Kidney (tissue), 14 donors: ENCODE data around the gene KRTAP4-16. TPM values are rescaled to one million over a fixed set of nuclear protein-coding genes. Genes with fewer than 3 reads are reported as not detected.
A peak's percentile ranks its signal among the peaks of the same experiment; 100 is the strongest.

Experiments used
- DNase-seq, 5 donors: peaks; one replicate each; pipeline ENCODE4 v3.0.0-alpha.2; 2013 to 2020
- FAIRE-seq: peaks from 2 replicates; lab custom pipeline; 2012; peaks lifted over from hg19 to GRCh38; lab: Jason Lieb, UNC
- H3K27ac ChIP-seq, 2 donors: one replicate each; pipeline ENCODE4 v1.7.0; 2013; ENCODE audit warnings: low read depth in 2 of 2, low read length in 2 of 2, inconsistent platforms in 1 of 2
- H3K27me3 ChIP-seq: one replicate; pipeline ENCODE4 v1.7.1; 2013; ENCODE audit warnings: low read length, inconsistent platforms; ENCODE audit not compliant: control insufficient read depth, insufficient read depth
- H3K36me3 ChIP-seq, 3 donors: one replicate each; pipeline versions ENCODE4 v1.7.0 to v1.7.1; 2013; ENCODE audit warnings: low read length in 3 of 3, control low read depth in 1 of 3, inconsistent platforms in 1 of 3; ENCODE audit not compliant: insufficient read depth in 3 of 3, control insufficient read depth in 2 of 3
- H3K4me1 ChIP-seq, 3 donors: one replicate each; pipeline versions ENCODE4 v1.7.0 to v1.7.1; 2013; ENCODE audit warnings: low read length in 3 of 3, inconsistent platforms in 1 of 3, low read depth in 1 of 3; ENCODE audit not compliant: control insufficient read depth in 2 of 3, insufficient read depth in 2 of 3
- H3K4me3 ChIP-seq, 3 donors: one replicate each; pipeline versions ENCODE4 v1.7.0 to v1.8.1; 2013; ENCODE audit warnings: low read length in 3 of 3, control low read depth in 1 of 3, inconsistent platforms in 1 of 3
- H3K9ac ChIP-seq, 3 donors: one replicate each; pipeline versions ENCODE4 v1.7.0 to v1.7.1; 2013; ENCODE audit warnings: low read length in 3 of 3, control low read depth in 1 of 3, inconsistent platforms in 1 of 3
- H3K9me3 ChIP-seq, 3 donors: one replicate each; pipeline versions ENCODE4 v1.7.0 to v1.7.1; 2013; ENCODE audit warnings: low read length in 3 of 3, control low read depth in 1 of 3, inconsistent platforms in 1 of 3; ENCODE audit not compliant: control insufficient read depth in 2 of 3, insufficient read depth in 1 of 3
- CTCF ChIP-seq: IDR thresholded peaks from 3 replicates; pipeline ENCODE4 v1.5.1; 2012; ENCODE audit warnings: mild to moderate bottlenecking, moderate library complexity, borderline replicate concordance; ENCODE audit not compliant: insufficient read depth; ENCODE audit errors: extremely low read depth
- intact Hi-C: fragments of 100-400 bp; cut with DNase I; formaldehyde crosslinking; loops from one replicate; pipeline ENCODE4 v1.11.1; 2022
- polyA plus RNA-seq: library from polyadenylated mRNA; stranded (reverse); fragments of 350-450 nt; fragmentation: Illumina TruSeq; extraction: RNeasy Lipid Tissue Mini Kit (QIAGEN cat#74804); gene quantifications from one replicate; pipeline ENCODE4 v1.2.3, GENCODE V29; 2014; ENCODE audit warnings: low read depth, low replicate concordance; ENCODE audit not compliant: insufficient read depth
- total RNA-seq: library from RNA; stranded (reverse); fragmentation: NEBNext Ultra II Directional; extraction: Animal tissue kit (Norgen Biotek cat#: 25700); gene quantifications from one replicate; pipeline ENCODE4 v1.2.1, GENCODE V29; 2021
- donor health status: control.
- donor health status: control.
- donor health status: control.
- donor health status: control.
- donor health status: control.
- donor health status: DM: yes; HTN: yes; CAD: no.
- donor health status: Normal renal cell carcinoma (clear cell type).

KRTAP4-16 gene
- total and polyA plus RNA-seq, 2 donors from 2014 or later: not detected

- Histone ChIP-seq H3K4me3 (no peak overlapping the region), H3K9ac (no peak overlapping the region), H3K4me1 (no peaks in the 10 kb centered on the region), H3K27ac (no peak overlapping the region), H3K9me3 (no peaks in the 10 kb centered on the region), H3K36me3 (no peaks in the 10 kb centered on the region), H3K27me3 (no peaks in the 10 kb centered on the region)
- no peak for TF ChIP-seq CTCF
- intact Hi-C loops: no loop called here
- DNase-seq (peak in 3 of 5 donors; percentile 58 to 67 (median 66)), FAIRE-seq (no peak)
Measured at GRCh38 chr17:41054025-41054424, 48.0 kb downstream of the KRTAP4-16 start.

DNA sequence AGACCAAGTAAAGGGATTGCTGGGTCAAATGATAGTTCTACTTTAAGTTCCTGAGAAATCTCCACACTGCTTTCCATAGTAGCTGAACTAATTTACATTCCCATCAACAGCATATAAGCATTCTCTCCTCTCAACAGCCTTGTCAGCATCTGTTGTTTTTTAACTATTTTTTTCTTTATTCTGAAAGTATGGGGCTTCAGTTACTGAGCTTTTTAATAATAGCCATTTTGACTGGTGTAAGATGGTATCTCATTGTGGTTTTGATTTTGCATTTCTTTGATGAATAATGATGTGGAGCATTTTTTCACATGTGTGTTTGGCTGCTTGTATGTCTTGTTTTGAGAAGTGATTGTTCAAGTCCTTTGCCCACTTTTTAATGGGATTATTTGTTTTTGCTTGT is 49.4 kb downstream of the KRTAP4-16 start:
- intact Hi-C loops: no loop called here

More for the DNA sequence above, 49.4 kb downstream of the KRTAP4-16 start:
- DNase-seq: no peak
- Histone ChIP-seq H3K9me3 (no peaks in the 10 kb centered on the region), H3K4me1 (no peaks in the 10 kb centered on the region), H3K27me3 (no peaks in the 10 kb centered on the region), H3K4me3 (no peak overlapping the region), H3K27ac (no peak overlapping the region), H3K9ac (no peak overlapping the region), H3K36me3 (no peaks in the 10 kb centered on the region)
- no peak for FAIRE-seq
- TF ChIP-seq CTCF: no peak

Other genes with a start within 250 kb of the KRTAP4-16 start
Only the 30 nearest of the 39 such genes appear.
- not detected for gene KRT39, start 135.3 kb downstream of the KRTAP4-16 start, total RNA-seq
- not detected for gene KRT39, start 135.3 kb downstream of the KRTAP4-16 start, polyA plus RNA-seq
- not detected for gene KRT40, start 117.9 kb downstream of the KRTAP4-16 start, total RNA-seq
- not detected for gene KRT40, start 117.9 kb downstream of the KRTAP4-16 start, polyA plus RNA-seq
- gene KRTAP3-3, start 108.0 kb downstream of the KRTAP4-16 start, total RNA-seq: not detected
- gene KRTAP3-3, start 108.0 kb downstream of the KRTAP4-16 start, polyA plus RNA-seq: not detected
- not detected for gene KRTAP3-2, start 102.3 kb downstream of the KRTAP4-16 start, total RNA-seq
- gene KRTAP3-2, start 102.3 kb downstream of the KRTAP4-16 start, polyA plus RNA-seq: not detected
- gene KRTAP3-1, start 93.1 kb downstream of the KRTAP4-16 start, total RNA-seq: not detected
- gene KRTAP3-1, start 93.1 kb downstream of the KRTAP4-16 start, polyA plus RNA-seq: not detected
- not detected for gene KRTAP1-5, start 75.0 kb downstream of the KRTAP4-16 start, total RNA-seq
- not detected for gene KRTAP1-5, start 75.0 kb downstream of the KRTAP4-16 start, polyA plus RNA-seq
- gene KRTAP1-4, start 72.0 kb downstream of the KRTAP4-16 start, total RNA-seq: not detected
- gene KRTAP1-4, start 72.0 kb downstream of the KRTAP4-16 start, polyA plus RNA-seq: not detected
- not detected for gene KRTAP1-3, start 67.3 kb downstream of the KRTAP4-16 start, total RNA-seq
- not detected for gene KRTAP1-3, start 67.3 kb downstream of the KRTAP4-16 start, polyA plus RNA-seq
- not detected for gene KRTAP1-1, start 60.8 kb downstream of the KRTAP4-16 start, total RNA-seq
- not detected for gene KRTAP1-1, start 60.8 kb downstream of the KRTAP4-16 start, polyA plus RNA-seq
- gene KRTAP2-1, start 54.9 kb downstream of the KRTAP4-16 start, total RNA-seq: not detected
- gene KRTAP2-1, start 54.9 kb downstream of the KRTAP4-16 start, polyA plus RNA-seq: not detected
- gene KRTAP2-2, start 47.0 kb downstream of the KRTAP4-16 start, total RNA-seq: not detected
- gene KRTAP2-2, start 47.0 kb downstream of the KRTAP4-16 start, polyA plus RNA-seq: not detected
- 0.28 TPM for gene KRTAP2-3, start 42.1 kb downstream of the KRTAP4-16 start, total RNA-seq
- gene KRTAP2-3, start 42.1 kb downstream of the KRTAP4-16 start, polyA plus RNA-seq: not detected
- gene KRTAP2-4, start 36.3 kb downstream of the KRTAP4-16 start, total RNA-seq: not detected
- not detected for gene KRTAP2-4, start 36.3 kb downstream of the KRTAP4-16 start, polyA plus RNA-seq
- not detected for gene KRTAP4-7, start 18.1 kb downstream of the KRTAP4-16 start, total RNA-seq
- not detected for gene KRTAP4-7, start 18.1 kb downstream of the KRTAP4-16 start, polyA plus RNA-seq
- not detected for gene KRTAP4-8, start 4.1 kb downstream of the KRTAP4-16 start, total RNA-seq
- gene KRTAP4-8, start 4.1 kb downstream of the KRTAP4-16 start, polyA plus RNA-seq: not detected
- not detected for gene KRTAP4-9, start 3.2 kb upstream of the KRTAP4-16 start, total RNA-seq
- not detected for gene KRTAP4-9, start 3.2 kb upstream of the KRTAP4-16 start, polyA plus RNA-seq
- not detected for gene KRTAP4-11, start 16.2 kb upstream of the KRTAP4-16 start, total RNA-seq
- gene KRTAP4-11, start 16.2 kb upstream of the KRTAP4-16 start, polyA plus RNA-seq: not detected
- not detected for gene KRTAP4-12, start 22.0 kb upstream of the KRTAP4-16 start, total RNA-seq
- not detected for gene KRTAP4-12, start 22.0 kb upstream of the KRTAP4-16 start, polyA plus RNA-seq
- not detected for gene KRTAP4-6, start 38.3 kb upstream of the KRTAP4-16 start, total RNA-seq
- gene KRTAP4-6, start 38.3 kb upstream of the KRTAP4-16 start, polyA plus RNA-seq: not detected
- not detected for gene KRTAP4-5, start 47.6 kb upstream of the KRTAP4-16 start, total RNA-seq
- not detected for gene KRTAP4-5, start 47.6 kb upstream of the KRTAP4-16 start, polyA plus RNA-seq
- not detected for gene KRTAP4-4, start 58.5 kb upstream of the KRTAP4-16 start, total RNA-seq
- not detected for gene KRTAP4-4, start 58.5 kb upstream of the KRTAP4-16 start, polyA plus RNA-seq
- not detected for gene KRTAP4-3, start 66.0 kb upstream of the KRTAP4-16 start, total RNA-seq
- gene KRTAP4-3, start 66.0 kb upstream of the KRTAP4-16 start, polyA plus RNA-seq: not detected
- gene KRTAP4-2, start 76.0 kb upstream of the KRTAP4-16 start, total RNA-seq: not detected
- not detected for gene KRTAP4-2, start 76.0 kb upstream of the KRTAP4-16 start, polyA plus RNA-seq
- not detected for gene KRTAP4-1, start 82.7 kb upstream of the KRTAP4-16 start, total RNA-seq
- gene KRTAP4-1, start 82.7 kb upstream of the KRTAP4-16 start, polyA plus RNA-seq: not detected
- not detected for gene KRTAP9-1, start 87.7 kb upstream of the KRTAP4-16 start, total RNA-seq
- gene KRTAP9-1, start 87.7 kb upstream of the KRTAP4-16 start, polyA plus RNA-seq: not detected
- gene KRTAP9-2, start 124.4 kb upstream of the KRTAP4-16 start, total RNA-seq: not detected
- not detected for gene KRTAP9-2, start 124.4 kb upstream of the KRTAP4-16 start, polyA plus RNA-seq
- not detected for gene KRTAP9-3, start 130.2 kb upstream of the KRTAP4-16 start, total RNA-seq
- gene KRTAP9-3, start 130.2 kb upstream of the KRTAP4-16 start, polyA plus RNA-seq: not detected
- not detected for gene KRTAP9-8, start 135.8 kb upstream of the KRTAP4-16 start, total RNA-seq
- gene KRTAP9-8, start 135.8 kb upstream of the KRTAP4-16 start, polyA plus RNA-seq: not detected
- gene KRTAP9-4, start 147.5 kb upstream of the KRTAP4-16 start, total RNA-seq: not detected
- not detected for gene KRTAP9-4, start 147.5 kb upstream of the KRTAP4-16 start, polyA plus RNA-seq
- not detected for gene KRTAP9-9, start 153.2 kb upstream of the KRTAP4-16 start, total RNA-seq
- gene KRTAP9-9, start 153.2 kb upstream of the KRTAP4-16 start, polyA plus RNA-seq: not detected